Large intestine (tissue), 3 donors: ENCODE data around the gene FBLN5. TPM values are rescaled to one million over a fixed set of nuclear protein-coding genes. Genes with fewer than 3 reads are reported as not detected.

ENCODE experiments used
- DNase-seq, 2 donors: peaks; one replicate each; pipeline versions ENCODE4 v3.0.0 to v3.0.0-alpha.2; 2013
- H3K27ac ChIP-seq: one replicate; pipeline ENCODE4 v1.5.1; 2013; ENCODE audit warnings: low read length
- H3K27me3 ChIP-seq: 2 replicates; pipeline ENCODE4 v1.6.1; 2013; ENCODE audit warnings: low read length; ENCODE audit not compliant: control insufficient read depth, insufficient read depth
- H3K36me3 ChIP-seq: 2 replicates; pipeline ENCODE4 v1.6.1; 2013; ENCODE audit warnings: low read length; ENCODE audit not compliant: control insufficient read depth, insufficient read depth
- H3K4me1 ChIP-seq: one replicate; pipeline ENCODE4 v1.6.1; 2013; ENCODE audit warnings: low read length; ENCODE audit not compliant: control insufficient read depth, insufficient read depth
- H3K4me3 ChIP-seq: one replicate; pipeline ENCODE4 v1.5.1; 2013; ENCODE audit warnings: low read length
- H3K9me3 ChIP-seq: one replicate; pipeline ENCODE4 v1.6.1; 2013; ENCODE audit warnings: mild to moderate bottlenecking, low read depth, low read length, moderate library complexity; ENCODE audit not compliant: control insufficient read depth
- WGBS: methylation state at CpG from one replicate; pipeline ENCODE4 v1.1.5; 2013; ENCODE audit warnings: low lambda C conversion rate; ENCODE audit not compliant: insufficient coverage; 5-methylcytosine and 5-hydroxymethylcytosine counted together
- polyA plus RNA-seq: library from polyadenylated mRNA; unstranded; fragments of 120-200 nt; gene quantifications from one replicate; pipeline ENCODE4 v1.2.1, GENCODE V29; 2013

Gene FBLN5
- polyA plus RNA-seq, 1 donor = 63.2 TPM

- Histone ChIP-seq H3K4me1 (peaks cover 10% of the 10 kb centered on the region), H3K27me3 (peaks cover 6% of the 10 kb centered on the region), H3K4me3 (peak overlapping the region; percentile 62), H3K27ac (peak overlapping the region; percentile 32), H3K9me3 (no peaks in the 10 kb centered on the region), H3K36me3 (peaks cover 3% of the 10 kb centered on the region)
- peak in 1 of 2 donors; percentile 24 for DNase-seq
- no CpG with 5 or more reads among the region's 38 CpGs for WGBS
These were observed 646 bp downstream of the FBLN5 start for GRCh38 chr14:91946622-91947474.

GRCh38 chr14:91945751-91946621 lies 1.5 kb downstream of the FBLN5 start:
- Histone ChIP-seq H3K4me3 (peak overlapping the region; percentile 62), H3K9me3 (no peaks in the 10 kb centered on the region), H3K27ac (peak overlapping the region; percentile 32), H3K27me3 (peaks cover 6% of the 10 kb centered on the region), H3K4me1 (peaks cover 10% of the 10 kb centered on the region), H3K36me3 (peaks cover 3% of the 10 kb centered on the region)
- WGBS = 80% methylated on average over 1 of the region's 10 CpGs
- no peak for DNase-seq

GRCh38 chr14:91942946-91943345 lies 4.5 kb downstream of the FBLN5 start:
- WGBS = no CpG with 5 or more reads among the region's 9 CpGs
- peaks cover 5% of the 10 kb centered on the region for H3K4me1 ChIP-seq
- peaks cover 6% of the 10 kb centered on the region for H3K27me3 ChIP-seq
- no peak overlapping the region for H3K27ac ChIP-seq
- H3K36me3 ChIP-seq = peaks cover 3% of the 10 kb centered on the region
- no peak for DNase-seq
- H3K4me3 ChIP-seq = no peak overlapping the region
- no peaks in the 10 kb centered on the region for H3K9me3 ChIP-seq

DNA sequence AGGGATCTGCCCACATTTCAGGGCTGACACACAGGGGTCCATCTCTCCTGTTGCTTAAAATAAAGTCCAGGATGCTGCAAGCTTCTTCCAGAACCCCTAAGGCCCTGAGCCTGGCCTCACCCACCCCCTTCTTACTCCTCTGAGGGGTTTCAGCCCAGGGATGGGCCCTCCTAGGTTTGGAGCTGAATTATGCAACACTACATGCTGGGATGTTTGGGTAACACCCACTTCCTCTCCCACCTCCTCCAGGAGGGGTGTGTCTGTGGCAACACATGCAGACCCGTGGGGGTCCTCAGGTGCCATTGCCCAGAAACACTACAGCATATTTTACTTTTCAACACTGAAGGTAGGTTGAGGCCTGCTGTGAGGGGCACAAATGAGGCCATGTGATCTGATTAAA lies 5.4 kb downstream of the FBLN5 start:
- WGBS = no CpG with 5 or more reads among the region's 1 CpG
- H3K9me3 ChIP-seq = no peaks in the 10 kb centered on the region
- peaks cover 6% of the 10 kb centered on the region for H3K27me3 ChIP-seq
- peaks cover 3% of the 10 kb centered on the region for H3K36me3 ChIP-seq
- no peak for DNase-seq
- H3K4me1 ChIP-seq = peaks cover 4% of the 10 kb centered on the region
- H3K4me3 ChIP-seq = no peak overlapping the region
- H3K27ac ChIP-seq = no peak overlapping the region

GRCh38 chr14:91940209-91940608 lies 7.3 kb downstream of the FBLN5 start:
- Histone ChIP-seq H3K36me3 (peaks cover 3% of the 10 kb centered on the region), H3K4me1 (peaks cover 3% of the 10 kb centered on the region), H3K4me3 (no peak overlapping the region), H3K27me3 (no peaks in the 10 kb centered on the region), H3K27ac (no peak overlapping the region), H3K9me3 (no peaks in the 10 kb centered on the region)
- DNase-seq = no peak
- 60% methylated on average over 1 of the region's 3 CpGs for WGBS

DNA sequence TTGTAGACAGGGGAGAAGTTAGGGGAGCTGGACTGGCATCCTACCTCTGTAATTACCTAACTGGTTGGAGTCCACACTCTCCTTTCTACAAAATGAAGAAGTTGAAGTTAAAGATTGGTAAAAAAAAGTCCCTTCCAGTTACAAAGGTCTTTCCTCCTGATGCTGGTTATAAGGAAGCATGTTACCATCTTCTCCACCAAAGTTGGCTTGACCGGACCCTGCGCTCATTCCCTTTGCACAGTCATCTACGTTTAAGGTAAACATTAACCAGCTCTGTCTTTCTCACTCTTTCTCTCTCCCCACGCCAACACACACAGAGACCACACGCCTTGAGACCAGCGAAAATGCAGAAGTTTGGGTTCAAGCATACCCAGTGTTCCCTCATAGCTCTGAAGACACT lies 11.9 kb downstream of the FBLN5 start:
- Histone ChIP-seq H3K9me3 (no peaks in the 10 kb centered on the region), H3K27ac (peak overlapping the region; percentile 24), H3K4me1 (peaks cover 9% of the 10 kb centered on the region), H3K27me3 (no peaks in the 10 kb centered on the region), H3K4me3 (no peak overlapping the region), H3K36me3 (peaks cover 11% of the 10 kb centered on the region)
- no CpG with 5 or more reads among the region's 6 CpGs for WGBS
- peak; percentile 47 to 72 for DNase-seq

DNA sequence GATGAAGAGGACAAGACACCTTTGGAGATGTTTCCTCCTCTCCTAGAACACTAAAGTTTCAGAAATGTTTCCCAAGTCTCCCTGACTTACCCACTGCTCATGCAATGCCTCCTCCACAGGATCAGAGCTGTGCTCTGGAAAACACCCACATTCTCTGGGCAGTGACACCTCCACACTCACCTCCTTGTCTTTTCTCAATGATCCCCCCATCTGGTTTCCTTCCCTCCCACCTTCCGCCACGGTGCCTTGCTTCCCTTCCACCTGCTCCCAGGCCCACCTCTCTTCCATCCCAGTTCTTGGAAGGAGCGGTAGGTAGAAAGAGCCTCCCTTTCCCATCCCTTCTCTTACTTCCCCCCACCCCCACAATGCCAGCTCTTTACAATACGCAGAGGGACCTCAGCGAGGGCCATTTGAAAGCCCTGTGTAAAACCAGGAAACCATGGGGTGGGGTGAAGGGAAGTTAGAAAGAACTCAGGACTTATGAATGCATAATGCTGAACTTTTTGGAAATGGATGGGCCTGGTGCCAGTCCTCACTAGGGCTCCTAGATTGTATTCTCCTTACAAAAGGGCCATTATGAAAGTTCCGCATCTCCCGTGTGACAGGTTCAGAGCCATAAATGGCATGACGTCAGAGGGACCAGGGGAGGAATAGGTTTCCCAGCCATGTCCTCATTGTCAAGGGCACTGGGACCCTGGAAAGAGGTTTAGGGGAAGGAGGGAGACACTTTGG lies 12.8 kb downstream of the FBLN5 start:
- H3K36me3 ChIP-seq = peaks cover 11% of the 10 kb centered on the region
- H3K4me3 ChIP-seq = no peak overlapping the region
- peaks cover 9% of the 10 kb centered on the region for H3K4me1 ChIP-seq
- no peaks in the 10 kb centered on the region for H3K27me3 ChIP-seq
- H3K27ac ChIP-seq = peak overlapping the region; percentile 24
- no peak for DNase-seq
- no CpG with 5 or more reads among the region's 8 CpGs for WGBS
- H3K9me3 ChIP-seq = no peaks in the 10 kb centered on the region

- no peak overlapping the region for H3K27ac ChIP-seq
- no peak for DNase-seq
- H3K9me3 ChIP-seq = no peaks in the 10 kb centered on the region
- H3K4me3 ChIP-seq = no peak overlapping the region
- peaks cover 9% of the 10 kb centered on the region for H3K4me1 ChIP-seq
- H3K27me3 ChIP-seq = no peaks in the 10 kb centered on the region
- peaks cover 14% of the 10 kb centered on the region for H3K36me3 ChIP-seq
- WGBS = 100% methylated on average over 2 of the region's 11 CpGs
These were observed 15.9 kb downstream of the FBLN5 start for GRCh38 chr14:91931478-91932088.

DNA sequence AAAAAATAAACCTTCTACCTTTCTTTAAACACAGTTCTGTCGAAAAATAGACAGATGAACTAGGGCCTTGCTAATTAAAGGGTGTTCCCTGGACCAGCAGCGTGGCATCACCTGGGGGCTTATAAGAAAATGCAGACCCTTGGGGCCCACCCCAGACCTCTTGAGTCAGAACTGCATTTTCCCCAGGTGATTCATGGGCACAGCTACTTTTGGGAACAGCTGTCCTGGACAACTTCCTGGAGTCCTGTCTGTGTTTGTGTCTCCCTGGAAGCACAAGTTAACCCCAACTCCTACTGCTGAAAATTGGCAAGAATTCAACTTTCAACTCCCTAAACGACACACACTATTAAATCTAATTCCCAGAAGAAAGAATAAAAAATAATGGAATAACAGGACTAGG lies 17.8 kb downstream of the FBLN5 start:
- peaks cover 5% of the 10 kb centered on the region for H3K4me1 ChIP-seq
- H3K27ac ChIP-seq = no peak overlapping the region
- no peak overlapping the region for H3K4me3 ChIP-seq
- peaks cover 11% of the 10 kb centered on the region for H3K36me3 ChIP-seq
- H3K9me3 ChIP-seq = no peaks in the 10 kb centered on the region
- DNase-seq = no peak
- no CpG with 5 or more reads among the region's 3 CpGs for WGBS
- H3K27me3 ChIP-seq = no peaks in the 10 kb centered on the region

- peaks cover 11% of the 10 kb centered on the region for H3K36me3 ChIP-seq
- WGBS = 90% methylated on average over 3 of the region's 5 CpGs
These were observed 19.7 kb downstream of the FBLN5 start for GRCh38 chr14:91927800-91928199.

More at GRCh38 chr14:91927800-91928199, 19.7 kb downstream of the FBLN5 start:
- H3K4me3 ChIP-seq = no peak overlapping the region
- no peaks in the 10 kb centered on the region for H3K27me3 ChIP-seq
- DNase-seq = no peak
- peaks cover 3% of the 10 kb centered on the region for H3K4me1 ChIP-seq
- H3K27ac ChIP-seq = no peak overlapping the region
- H3K9me3 ChIP-seq = no peaks in the 10 kb centered on the region
